ENCODE measurements around the gene SGTB.
A peak's percentile ranks its signal among the peaks of the same experiment; 100 is the strongest.
"Not testable (repeated sequence)": the region's sequence is repeated elsewhere in the genome, so short reads cannot be mapped to it uniquely, and the experiment has no call there.

The SGTB gene

DNA sequence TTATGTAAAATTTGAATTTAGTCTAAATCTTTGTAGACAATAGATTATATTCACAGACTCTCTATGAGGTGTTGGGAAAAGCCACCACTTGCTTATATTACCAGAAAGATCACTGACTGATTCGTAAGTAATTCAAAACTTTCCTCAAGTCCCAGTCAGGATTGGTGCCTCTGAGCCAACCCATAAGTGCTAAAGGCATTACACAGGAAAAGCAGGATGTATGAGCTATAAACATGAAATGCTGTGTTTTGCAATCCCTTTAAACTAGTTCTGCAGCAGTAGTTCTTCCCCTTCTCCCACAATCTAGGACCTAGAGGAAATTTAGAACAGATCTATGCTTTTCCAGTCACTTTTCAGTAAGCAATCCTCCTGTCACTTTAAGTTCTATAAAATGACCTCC, 49.1 kb downstream of the SGTB start:
- no peak for DNase-seq (ENCODE audit: low read depth in 1 of 2, low spot score in 1 of 2)

DNA sequence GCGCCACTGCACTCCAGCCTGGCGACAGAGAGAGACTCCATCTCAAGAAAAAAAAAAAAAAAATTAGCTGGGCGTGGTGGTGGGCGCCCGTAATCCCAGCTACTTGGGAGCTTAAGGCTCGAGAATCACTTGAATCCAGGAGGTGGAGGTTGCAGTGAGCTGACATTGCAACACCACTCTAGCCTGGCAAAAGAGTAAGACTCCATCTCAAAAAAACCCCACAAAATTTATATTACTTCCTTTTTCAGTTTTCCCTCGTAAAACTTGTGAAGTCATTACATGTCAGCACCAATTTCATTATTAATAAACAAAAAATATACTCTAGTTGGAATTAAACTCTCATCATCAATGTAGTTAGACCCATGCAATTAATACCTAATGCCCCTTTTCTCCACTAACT, 53.2 kb downstream of the SGTB start:
- no peak for DNase-seq (ENCODE audit: low read depth in 1 of 2, low spot score in 1 of 2)

DNA sequence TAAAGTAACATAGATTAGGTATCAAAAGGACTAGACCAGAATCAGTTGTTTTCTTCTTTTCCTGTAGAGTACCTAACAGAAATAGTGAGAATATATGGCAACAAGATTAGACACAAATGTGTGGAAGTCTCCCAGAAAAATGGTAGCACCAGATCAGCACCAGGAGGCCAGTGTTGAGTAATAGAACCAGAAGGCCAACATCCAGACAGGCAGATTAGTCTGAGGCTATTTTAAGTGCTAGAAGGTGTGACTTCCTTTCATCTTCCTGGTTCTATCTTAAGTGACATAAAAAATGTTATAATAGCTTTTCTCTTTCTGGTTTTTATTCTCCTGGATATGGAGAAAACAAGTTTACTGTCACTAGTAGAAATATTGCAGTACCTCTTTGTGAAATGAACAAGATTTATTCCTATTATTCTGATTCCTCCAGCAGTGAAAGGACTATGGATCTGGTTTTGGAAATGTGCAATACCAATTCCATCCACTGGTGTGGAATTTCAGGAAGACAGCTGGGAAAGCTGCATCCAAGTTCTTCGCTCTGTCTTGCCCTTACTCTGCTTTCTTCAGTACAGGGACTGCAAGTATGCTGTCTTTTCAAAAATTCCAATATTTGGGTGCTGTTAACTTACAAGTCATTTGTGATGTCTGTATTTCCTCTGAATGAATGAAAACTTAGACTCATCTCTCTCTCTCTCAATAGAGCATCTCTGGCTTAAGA, 57.9 kb downstream of the SGTB start:
- DNase-seq (ENCODE audit: low read depth in 1 of 2, low spot score in 1 of 2), result no peak

DNA sequence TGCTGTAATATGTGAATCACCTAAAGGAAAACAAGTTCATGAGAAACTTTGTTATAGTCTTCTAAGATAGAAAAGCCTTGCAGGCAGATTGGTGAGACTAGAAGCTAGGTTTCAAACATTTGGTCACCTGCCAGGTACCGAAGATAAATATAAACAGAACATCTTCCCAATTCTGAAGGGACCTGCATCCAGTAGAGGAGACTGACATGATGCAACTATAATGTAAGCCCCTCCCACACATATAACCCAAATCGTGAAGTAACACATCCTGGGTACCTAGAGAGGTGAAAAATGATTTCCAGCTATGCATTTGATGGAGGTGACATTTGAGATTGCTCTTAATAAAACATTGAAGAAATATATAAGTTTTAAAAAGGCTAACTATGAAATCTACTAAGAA, 67.2 kb downstream of the SGTB start:
- no peak for DNase-seq (ENCODE audit: low read depth in 1 of 2, low spot score in 1 of 2)

DNA sequence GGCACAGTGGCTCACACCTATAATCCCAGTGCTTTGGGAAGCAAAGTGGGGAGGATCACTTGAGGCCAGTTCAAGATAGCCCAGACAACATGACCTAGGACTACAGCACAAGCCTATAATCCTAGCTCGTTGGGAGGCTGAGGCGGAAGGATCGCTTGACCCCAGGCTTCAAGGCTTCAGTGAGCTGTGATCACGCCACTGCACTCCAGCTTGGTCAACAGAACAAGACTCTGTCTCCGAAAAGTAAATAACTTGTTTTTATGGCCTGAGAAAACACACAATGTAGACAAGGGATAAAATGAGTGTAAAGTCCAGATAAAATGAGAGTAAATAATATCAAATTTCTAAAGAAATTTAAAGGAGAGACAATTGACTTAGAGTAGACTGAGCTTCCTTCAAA, 70.8 kb downstream of the SGTB start:
- DNase-seq (ENCODE audit: low read depth in 1 of 2, low spot score in 1 of 2), result no peak

DNA sequence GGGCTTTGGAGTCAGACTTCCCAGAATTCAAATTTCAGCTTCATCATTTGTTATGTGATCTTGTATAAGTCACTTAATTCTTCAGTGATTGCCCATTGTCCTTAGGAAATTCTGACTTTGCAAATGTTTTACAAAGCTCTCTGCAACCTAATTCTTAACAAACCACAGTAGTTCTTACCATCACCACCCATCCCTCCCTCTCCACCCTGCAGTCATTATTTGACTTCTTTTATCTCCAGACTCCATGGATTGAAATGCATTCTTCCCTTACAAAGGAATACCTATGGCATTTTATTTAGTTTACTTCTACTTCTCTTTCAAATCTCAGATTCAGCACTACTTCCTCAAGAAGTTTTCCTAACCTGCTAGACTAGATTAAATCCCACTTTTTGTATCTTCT, 74.0 kb downstream of the SGTB start:
- DNase-seq (ENCODE audit: low read depth in 1 of 2, low spot score in 1 of 2), result no peak

DNA sequence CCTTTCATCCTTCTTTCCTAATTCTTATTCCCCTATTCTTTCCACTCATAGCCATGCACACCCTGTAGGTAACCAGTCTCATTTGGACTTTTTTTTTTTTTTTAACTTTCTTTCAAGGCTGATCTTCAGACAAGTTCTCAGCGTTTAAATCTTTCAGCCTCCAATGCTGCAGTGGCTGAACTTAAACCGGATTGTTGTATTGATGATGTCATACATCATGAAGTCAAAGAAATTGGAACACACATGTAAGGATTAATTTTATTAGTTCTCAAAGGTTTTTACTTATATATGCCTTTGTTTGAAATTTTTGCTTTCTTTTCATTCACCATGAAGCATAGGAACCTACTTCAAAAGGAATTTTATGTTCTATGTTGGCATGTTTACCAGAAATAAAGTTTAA, 75.0 kb downstream of the SGTB start:
- no peak for DNase-seq (ENCODE audit: low read depth in 1 of 2, low spot score in 1 of 2)

DNA sequence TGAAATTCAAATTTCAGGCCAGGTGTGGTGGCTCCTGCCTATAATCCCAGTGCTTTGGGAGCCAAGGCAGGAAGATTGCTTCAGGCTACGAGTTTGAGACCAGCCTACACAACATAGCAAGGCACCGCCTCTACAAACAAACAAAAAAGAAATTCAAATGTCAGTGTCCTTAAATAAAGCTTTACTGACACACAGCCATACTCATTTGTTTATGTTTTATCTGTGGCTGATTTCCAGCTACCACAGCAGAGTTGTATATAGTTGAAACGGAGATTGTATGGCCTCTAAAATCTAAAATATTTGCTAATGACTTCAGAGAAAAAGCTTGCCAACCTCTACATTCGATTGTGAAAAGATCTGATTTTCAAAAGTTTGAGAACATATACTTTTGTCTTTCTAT, 81.7 kb downstream of the SGTB start:
- no peak for DNase-seq (ENCODE audit: low read depth in 1 of 2, low spot score in 1 of 2)

DNA sequence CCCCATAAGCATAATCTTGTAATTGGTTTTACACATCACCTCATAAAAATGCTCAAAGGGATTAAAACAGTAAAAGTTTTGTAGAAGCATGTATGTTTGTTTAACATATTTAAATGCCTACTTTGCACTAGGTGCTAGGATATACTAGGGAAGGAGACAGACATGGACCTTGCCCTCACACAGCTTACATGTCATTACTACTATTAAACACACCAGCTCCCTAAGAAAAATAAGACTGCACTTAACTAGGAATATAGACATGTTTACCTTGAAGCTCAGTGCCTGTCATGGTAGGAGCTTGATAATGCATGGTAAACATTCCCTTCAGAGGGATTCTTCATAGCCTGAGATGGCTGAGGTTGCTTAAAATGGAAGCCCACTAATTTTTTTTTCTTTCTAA, 90.9 kb downstream of the SGTB start:
- no peak for DNase-seq (ENCODE audit: low read depth in 1 of 2, low spot score in 1 of 2)

DNA sequence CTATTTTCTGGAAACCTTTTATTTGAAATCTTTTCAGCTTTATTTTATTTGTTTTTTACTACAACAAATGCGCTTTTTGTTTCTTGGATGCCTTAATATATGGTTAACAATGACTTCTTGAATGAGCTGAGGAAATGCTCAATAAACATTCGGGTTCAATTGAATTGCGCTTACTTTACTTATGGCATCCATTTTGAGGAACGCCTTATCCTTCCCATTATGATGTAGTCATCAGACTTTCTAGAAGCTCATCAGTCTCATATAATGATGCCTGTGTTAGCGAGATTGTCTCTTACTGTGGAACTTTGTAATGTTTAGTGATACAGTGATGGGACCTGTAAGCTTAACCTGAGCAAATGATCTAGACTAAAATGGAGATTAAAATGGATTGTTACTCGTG, 96.2 kb downstream of the SGTB start:
- no peak for DNase-seq (ENCODE audit: low read depth in 1 of 2, low spot score in 1 of 2)

DNA sequence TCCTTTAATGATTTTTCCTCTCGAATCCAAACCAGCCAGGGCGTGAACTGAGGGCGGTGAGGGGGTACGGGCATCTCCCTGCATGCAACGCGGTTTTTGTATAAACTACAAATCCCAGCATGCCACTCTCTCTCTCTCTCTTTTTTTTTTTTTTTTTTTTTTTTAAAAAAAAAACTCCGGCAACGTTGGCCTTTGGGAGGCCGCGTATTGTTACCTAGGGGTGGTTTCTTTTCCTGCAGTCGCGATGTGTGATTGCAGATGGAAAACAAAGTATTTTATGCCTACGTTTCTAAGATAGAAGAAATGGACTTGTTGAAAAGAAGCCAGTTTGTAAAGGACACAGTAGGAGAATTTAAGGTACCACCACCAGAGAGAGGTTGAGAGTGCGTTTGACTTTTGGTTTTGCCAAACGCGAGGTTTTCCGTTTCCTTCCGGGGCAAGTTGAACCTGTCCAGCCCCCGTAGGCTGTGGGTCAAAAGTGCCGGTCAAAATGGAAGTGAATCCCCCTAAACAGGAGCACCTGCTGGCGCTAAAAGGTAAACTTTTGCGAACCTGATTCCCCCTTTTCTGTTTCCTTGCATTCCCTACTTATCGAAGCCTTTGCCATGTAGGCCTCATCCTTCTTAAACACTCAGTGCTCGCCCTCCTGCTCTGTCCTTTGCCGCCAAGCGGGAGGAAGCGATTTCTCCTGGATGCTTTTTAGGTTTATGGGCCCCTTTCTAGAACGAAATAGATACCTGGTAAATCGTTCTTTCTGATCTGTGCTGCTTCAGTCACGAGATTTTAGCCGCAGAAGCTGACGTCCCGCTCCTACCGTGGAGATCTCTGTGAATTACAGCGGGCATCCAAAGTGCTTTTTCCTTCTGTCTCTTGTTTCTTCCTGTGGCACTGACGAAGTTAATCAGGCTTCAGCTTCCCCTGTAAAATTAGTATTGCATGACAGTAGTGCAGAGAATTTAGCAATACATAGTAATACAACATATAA, 97.0 kb downstream of the SGTB start, which contains the start of the genes SHLD3 and TRAPPC13:
TSS of gene SHLD3 (plus strand) at position 457 of the 985 bp plus-strand sequence. CDS start 4,561 bp downstream, outside the sequence.
TSS of gene TRAPPC13 (plus strand) at position 457 of the 985 bp plus-strand sequence. CDS start at position 491, 34 bp downstream.
- DNase-seq (ENCODE audit: low read depth in 1 of 2, low spot score in 1 of 2), result peak; percentile 62 to 84

DNA sequence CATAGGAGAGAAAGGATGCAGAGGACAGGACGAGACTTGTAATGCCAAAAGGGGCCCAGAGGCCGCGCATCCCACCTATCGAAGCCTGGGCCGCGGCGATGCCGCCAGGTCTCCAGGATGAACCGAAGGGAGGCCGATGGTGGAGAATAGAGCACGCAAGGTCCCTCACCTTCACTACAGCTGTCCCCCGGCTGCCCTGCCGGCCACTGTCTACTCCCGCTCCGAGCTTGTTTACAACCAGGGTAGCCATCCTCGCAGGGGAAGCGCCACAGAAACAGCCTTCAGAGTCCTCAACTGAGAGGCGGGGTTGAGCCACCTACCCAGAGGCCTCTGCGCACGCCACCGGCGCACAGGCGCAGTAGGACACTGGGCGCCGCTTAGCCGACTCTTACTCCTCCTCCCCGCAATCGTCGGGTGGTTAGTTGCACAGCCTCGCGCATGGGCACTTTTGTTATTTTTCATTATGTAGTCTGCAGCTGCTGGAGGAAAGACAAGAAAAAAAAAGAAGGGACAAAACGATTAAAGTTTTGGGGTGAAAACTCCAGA, 97.8 kb downstream of the SGTB start, which contains the start of gene TRIM23:
TSS of gene TRIM23 (minus strand) at position 309 of the 546 bp plus-strand sequence. CDS start at position 250, 59 bp downstream.
- peak; percentile 72 to 91 for DNase-seq (ENCODE audit: low read depth in 1 of 2, low spot score in 1 of 2)

DNA sequence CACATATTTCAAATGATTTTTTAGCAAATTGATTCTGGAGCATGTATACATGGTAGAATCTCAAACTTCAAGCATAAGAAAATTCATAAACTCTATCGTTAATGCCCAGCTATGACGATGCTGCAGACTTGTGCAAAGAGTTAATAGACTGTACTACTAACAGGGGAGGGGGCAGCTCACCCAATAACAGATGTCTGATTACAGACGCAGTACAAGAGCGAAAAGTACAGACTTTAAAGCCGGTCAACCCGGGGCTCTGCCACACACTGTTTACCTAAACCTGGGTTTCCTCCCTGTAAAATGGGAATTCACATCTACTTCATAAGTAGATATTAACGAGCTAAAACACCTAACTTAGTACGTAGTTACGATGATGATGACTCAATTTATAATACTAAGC, 98.4 kb downstream of the SGTB start:
- DNase-seq (ENCODE audit: low read depth in 1 of 2, low spot score in 1 of 2), result no peak

DNA sequence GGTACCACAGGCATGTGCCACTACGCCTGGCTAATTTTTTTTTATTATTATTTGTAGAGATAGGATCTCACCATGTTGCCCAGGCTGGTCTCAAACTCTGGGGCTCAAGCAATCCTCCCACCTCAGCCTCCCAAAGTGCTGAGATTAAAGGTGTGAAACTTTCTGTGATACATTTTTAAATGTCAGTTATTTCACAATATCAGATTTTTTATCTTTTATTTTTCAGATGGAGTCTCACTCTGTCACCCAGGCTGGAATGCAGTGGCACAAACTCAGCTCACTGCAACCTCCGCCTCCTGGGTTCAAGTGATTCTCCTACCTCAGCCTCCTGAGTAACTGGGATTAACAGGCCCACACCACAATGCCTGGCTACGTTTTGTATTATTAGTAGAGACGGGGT, 99.9 kb downstream of the SGTB start:
- DNase-seq (ENCODE audit: low read depth in 1 of 2, low spot score in 1 of 2), result not testable (repeated sequence)

DNA sequence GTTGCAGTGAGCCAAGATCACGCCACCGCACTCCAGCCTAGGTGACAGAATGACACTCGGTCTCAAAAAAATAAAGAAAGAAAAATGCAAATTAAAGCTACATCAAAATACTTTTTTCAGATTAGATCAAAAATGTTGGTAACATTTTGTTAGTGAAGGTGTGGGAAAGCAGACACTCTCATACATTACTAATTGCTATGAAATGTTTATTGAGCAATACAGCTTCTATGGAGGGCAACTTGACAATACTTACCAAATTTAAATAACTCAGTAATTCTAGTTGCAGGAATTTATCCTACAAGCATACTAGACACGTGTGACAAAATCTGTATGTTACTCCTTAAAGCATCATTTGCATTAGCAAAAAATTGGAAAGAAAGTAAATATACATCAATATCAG, 101.9 kb downstream of the SGTB start:
- DNase-seq (ENCODE audit: low read depth in 1 of 2, low spot score in 1 of 2), result no peak

All from activated CD4-positive, alpha-beta T cell treated with anti-CD3 and anti-CD28 coated beads, Interleukin-2, amount 50 U/mL, for 24 hours (primary cell).